OCI-LY7 (cell line): ENCODE results near the gene RNF157. TPM values are rescaled to one million over a fixed set of nuclear protein-coding genes. Genes with fewer than 3 reads are reported as not detected.

ENCODE experiments used
- BruUV-seq: library from RNA; stranded (reverse); fragments of 400-500 nt; replicated peaks from 2 replicates; lab custom pipeline; 2021; lab: Mats Ljungman, UMichigan
- CTCF ChIA-PET: fragments of 300-600 bp; sonication (Branson Sonifier 250); formaldehyde crosslinking; loops from one replicate; lab custom pipeline; 2022; ENCODE audit warnings: antibody characterized with exemption; ENCODE audit not compliant: unreplicated experiment; lab: Charles Lee
- POLR2A ChIA-PET: fragments of 300-600 bp; sonication (Branson Sonifier 250); formaldehyde crosslinking; loops from one replicate; lab custom pipeline; 2022; ENCODE audit warnings: antibody characterized with exemption; lab: Charles Lee
- DNase-seq: peaks from one replicate; pipeline ENCODE4 v3.0.0-alpha.2; 2015; ENCODE audit warnings: low spot score
- H2AFZ ChIP-seq: fragments of 200-600 bp; sonication (generic), shearing (Covaris generic); 2 replicates; pipeline ENCODE4 v1.6.1; 2014; ENCODE audit warnings: mild to moderate bottlenecking, antibody characterized with exemption, low read length, moderate library complexity
- H3K27ac ChIP-seq: fragments of 200-600 bp; sonication (generic); 2 replicates; pipeline ENCODE4 v1.5.1; 2014; ENCODE audit warnings: mixed run types, low read depth, mild to moderate bottlenecking, moderate library complexity, low read length, inconsistent platforms; ENCODE audit not compliant: poor library complexity, severe bottlenecking
- H3K36me3 ChIP-seq: fragments of 200-600 bp; sonication (generic); 2 replicates; pipeline ENCODE4 v1.6.1; 2014; ENCODE audit warnings: mild to moderate bottlenecking, antibody characterized with exemption, low read length, moderate library complexity, mixed read lengths; ENCODE audit not compliant: insufficient read depth
- H3K4me1 ChIP-seq: fragments of 200-600 bp; sonication (generic); 2 replicates; pipeline ENCODE4 v1.5.1; 2014; ENCODE audit warnings: mild to moderate bottlenecking, low read length; ENCODE audit not compliant: insufficient read depth, poor library complexity, severe bottlenecking
- H3K4me2 ChIP-seq: fragments of 200-600 bp; sonication (generic); 2 replicates; pipeline ENCODE4 v1.6.1; 2014; ENCODE audit warnings: mild to moderate bottlenecking, low read length
- H3K4me3 ChIP-seq: fragments of 200-600 bp; sonication (generic); 2 replicates; pipeline ENCODE4 v1.5.1; 2014; ENCODE audit warnings: mild to moderate bottlenecking, low read depth, low read length; ENCODE audit not compliant: poor library complexity, severe bottlenecking
- H3K79me2 ChIP-seq: fragments of 200-600 bp; sonication (generic); 2 replicates; pipeline ENCODE4 v1.6.1; 2016; ENCODE audit warnings: low read depth, mild to moderate bottlenecking, low read length, moderate library complexity, mixed read lengths; ENCODE audit not compliant: insufficient read depth
- H3K9me2 ChIP-seq: fragments of 200-600 bp; sonication (generic); 2 replicates; pipeline ENCODE4 v1.6.1; 2016; ENCODE audit warnings: mild to moderate bottlenecking, low read length, mixed read lengths; ENCODE audit not compliant: insufficient read depth
- H3K9me3 ChIP-seq: fragments of 200-600 bp; sonication (generic); 2 replicates; pipeline ENCODE4 v1.6.1; 2014; ENCODE audit warnings: mild to moderate bottlenecking, mixed run types, low read length, mixed read lengths
- H4K20me1 ChIP-seq: fragments of 200-600 bp; sonication (generic); 2 replicates; pipeline ENCODE4 v1.6.1; 2014; ENCODE audit warnings: mild to moderate bottlenecking, antibody characterized with exemption, low read length, moderate library complexity, mixed read lengths; ENCODE audit not compliant: insufficient read depth
- CTCF ChIP-seq: fragments of 200-600 bp; sonication (generic); conservative IDR thresholded peaks from 2 replicates; pipeline ENCODE4 v1.5.1; 2014; ENCODE audit warnings: mild to moderate bottlenecking, antibody characterized with exemption, low read length, moderate library complexity, mixed read lengths
- EZH2phosphoT487 ChIP-seq: fragments of 200-600 bp; sonication (generic); IDR thresholded peaks from 2 replicates; pipeline ENCODE4 v1.6.1; 2018; ENCODE audit warnings: low read depth, borderline replicate concordance, mild to moderate bottlenecking, mixed run types, antibody characterized with exemption, low read length, moderate library complexity, mixed read lengths
- intact Hi-C: fragments of 100-400 bp; cut with micrococcal nuclease; formaldehyde crosslinking; loops from one replicate; pipeline ENCODE4 v1.10.0; 2022; ENCODE audit not compliant: unreplicated experiment
- total RNA-seq, 2 experiments: library from RNA; depleted of rRNA in 1 of 2; stranded (reverse); fragments of >200 nt in 1 of 2; shearing (Covaris generic) in 1 of 2; gene quantifications; 2 replicates each; pipeline ENCODE4 v1.2.3, GENCODE V29; 2014 to 2022

Gene RNF157
- total RNA-seq, 2 experiments from 2014 or later, result 0.28 to 1.3 TPM

DNA sequence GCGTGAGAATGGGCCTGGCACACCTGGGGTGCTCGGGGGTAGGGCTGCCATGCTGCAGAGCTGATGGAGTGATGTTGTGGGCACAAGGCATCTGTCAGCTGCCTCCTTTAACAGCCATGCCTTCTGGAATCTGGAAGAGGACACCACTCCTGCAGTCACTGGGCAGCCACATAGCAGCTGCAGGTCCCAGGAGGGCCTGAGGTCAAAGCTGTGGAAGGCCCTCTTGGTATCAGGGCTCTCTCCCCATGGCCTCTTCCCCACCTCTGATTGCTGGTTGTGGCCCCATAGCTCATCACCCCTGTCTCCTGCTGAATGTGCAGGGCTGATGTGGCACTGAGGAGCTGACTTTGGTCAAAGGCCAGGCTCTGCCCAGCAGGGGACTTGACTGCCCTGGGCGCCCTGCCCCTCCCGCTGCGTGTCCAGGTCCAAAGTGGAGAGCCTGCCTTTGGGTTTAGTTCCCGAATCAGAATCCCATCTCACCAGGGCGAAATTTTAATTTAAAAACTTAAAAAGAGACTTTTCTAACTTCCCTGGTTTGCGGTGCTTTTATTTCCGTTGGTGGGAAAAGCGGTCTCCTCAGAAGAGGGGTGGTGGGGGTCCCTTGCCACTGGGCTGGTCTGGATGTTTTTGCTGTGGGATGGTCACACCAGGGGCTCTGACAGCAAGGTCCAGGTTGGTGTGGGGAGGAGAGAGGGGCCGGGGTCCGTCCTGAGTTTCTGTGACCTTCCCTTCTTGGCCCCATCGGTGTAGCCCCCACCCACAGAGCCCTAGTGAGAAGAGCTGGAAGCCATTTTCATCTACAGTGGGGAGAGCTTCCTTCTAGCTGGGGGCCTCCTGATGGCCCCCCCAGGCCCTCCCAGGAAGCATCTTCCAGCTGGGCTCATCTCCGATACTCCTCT is 30.7 kb upstream of the RNF157 start:
- no peaks in the 10 kb centered on the region for H3K9me3 ChIP-seq
- ChIA-PET POLR2A (interaction anchor here (0.7 to 7.6 kb wide), 5 partner anchors 9 to 146 kb away, joined by 3 to 72 read pairs (median 4); partner anchors contain the start of gene UBALD2), CTCF (interaction anchor here (1.8 kb wide), 1 partner anchor 9 kb away, joined by 7 read pairs; no protein-coding TSS in a partner anchor)
- peak overlapping the region; percentile 77 for H3K4me2 ChIP-seq
- no peaks in the 10 kb centered on the region for H4K20me1 ChIP-seq
- TF ChIP-seq CTCF (no peak), EZH2phosphoT487 (no peak)
- no peak overlapping the region for H2AFZ ChIP-seq
- BruUV-seq, result no TSS peak
- peak overlapping the region; percentile 61 for H3K4me3 ChIP-seq
- peaks cover 90% of the 10 kb centered on the region for H3K4me1 ChIP-seq
- peak overlapping the region; percentile 85 for H3K27ac ChIP-seq
- H3K36me3 ChIP-seq, result peaks cover 26% of the 10 kb centered on the region
- DNase-seq, result peak; percentile 47
- H3K9me2 ChIP-seq, result no peaks in the 10 kb centered on the region
- H3K79me2 ChIP-seq, result peaks cover 39% of the 10 kb centered on the region
- intact Hi-C loops, result no loop called here

GRCh38 chr17:76270127-76270592 is 29.9 kb upstream of the RNF157 start:
- no peak overlapping the region for H2AFZ ChIP-seq
- peak overlapping the region; percentile 89 for H3K4me3 ChIP-seq
- intact Hi-C loops, result no loop called here
- no TSS peak for BruUV-seq
- H3K27ac ChIP-seq, result peak overlapping the region; percentile 85
- no peaks in the 10 kb centered on the region for H3K9me2 ChIP-seq
- POLR2A ChIA-PET, result interaction anchor here (0.5 to 7.6 kb wide), 5 partner anchors 8 to 509 kb away, joined by 3 to 72 read pairs (median 3); partner anchors contain the start of gene UBALD2
- DNase-seq, result peak; percentile 57
- peak overlapping the region; percentile 87 for H3K4me2 ChIP-seq
- TF ChIP-seq CTCF (no peak), EZH2phosphoT487 (no peak)
- H3K36me3 ChIP-seq, result peaks cover 26% of the 10 kb centered on the region
- H3K4me1 ChIP-seq, result peaks cover 87% of the 10 kb centered on the region
- no peaks in the 10 kb centered on the region for H3K9me3 ChIP-seq
- H3K79me2 ChIP-seq, result peaks cover 44% of the 10 kb centered on the region
- no peaks in the 10 kb centered on the region for H4K20me1 ChIP-seq
- CTCF ChIA-PET, result interaction anchor here (1.1 to 1.6 kb wide), 3 partner anchors 8 to 124 kb away, joined by 3 read pairs; no protein-coding TSS in a partner anchor
